ENCODE results near the gene TPD52L1.

The TPD52L1 gene

DNA sequence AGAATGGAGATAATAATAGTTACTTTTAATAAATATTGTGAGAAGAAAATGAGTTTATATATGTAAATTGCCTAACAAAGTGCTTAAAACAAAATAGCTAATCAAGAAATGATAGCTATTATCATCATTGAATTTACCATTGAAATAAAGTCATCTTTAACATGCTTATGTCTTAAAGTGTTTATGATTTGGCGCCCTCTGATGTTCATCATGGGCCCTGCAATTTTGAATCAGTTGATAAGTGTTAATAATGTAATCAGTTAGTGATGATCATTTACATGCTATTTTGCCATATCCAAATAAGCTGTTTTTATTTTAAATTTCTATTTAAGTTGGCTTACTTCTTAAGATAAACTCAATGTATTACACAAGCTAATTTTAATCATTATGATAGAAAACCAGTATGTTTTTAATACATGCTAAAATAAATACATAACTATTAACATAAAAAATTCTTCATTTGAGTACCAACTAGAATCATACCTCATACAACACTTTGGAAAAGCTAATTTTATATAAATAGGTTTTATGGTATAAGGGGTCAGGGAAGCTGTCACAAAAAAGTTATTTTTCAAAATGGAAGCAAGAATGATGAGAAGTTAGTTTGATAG is 39.2 kb upstream of the TPD52L1 start:
- TF ChIP-seq, protein P1, sequence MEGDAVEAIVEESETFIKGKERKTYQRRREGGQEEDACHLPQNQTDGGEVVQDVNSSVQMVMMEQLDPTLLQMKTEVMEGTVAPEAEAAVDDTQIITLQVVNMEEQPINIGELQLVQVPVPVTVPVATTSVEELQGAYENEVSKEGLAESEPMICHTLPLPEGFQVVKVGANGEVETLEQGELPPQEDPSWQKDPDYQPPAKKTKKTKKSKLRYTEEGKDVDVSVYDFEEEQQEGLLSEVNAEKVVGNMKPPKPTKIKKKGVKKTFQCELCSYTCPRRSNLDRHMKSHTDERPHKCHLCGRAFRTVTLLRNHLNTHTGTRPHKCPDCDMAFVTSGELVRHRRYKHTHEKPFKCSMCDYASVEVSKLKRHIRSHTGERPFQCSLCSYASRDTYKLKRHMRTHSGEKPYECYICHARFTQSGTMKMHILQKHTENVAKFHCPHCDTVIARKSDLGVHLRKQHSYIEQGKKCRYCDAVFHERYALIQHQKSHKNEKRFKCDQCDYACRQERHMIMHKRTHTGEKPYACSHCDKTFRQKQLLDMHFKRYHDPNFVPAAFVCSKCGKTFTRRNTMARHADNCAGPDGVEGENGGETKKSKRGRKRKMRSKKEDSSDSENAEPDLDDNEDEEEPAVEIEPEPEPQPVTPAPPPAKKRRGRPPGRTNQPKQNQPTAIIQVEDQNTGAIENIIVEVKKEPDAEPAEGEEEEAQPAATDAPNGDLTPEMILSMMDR (IDR thresholded peaks at IDR 0.05): peak; percentile 94

- TF ChIP-seq, protein P1 (IDR thresholded peaks at IDR 0.05): no peak
Measured at GRCh38 chr6:125116170-125116569, 37.4 kb upstream of the TPD52L1 start.

DNA sequence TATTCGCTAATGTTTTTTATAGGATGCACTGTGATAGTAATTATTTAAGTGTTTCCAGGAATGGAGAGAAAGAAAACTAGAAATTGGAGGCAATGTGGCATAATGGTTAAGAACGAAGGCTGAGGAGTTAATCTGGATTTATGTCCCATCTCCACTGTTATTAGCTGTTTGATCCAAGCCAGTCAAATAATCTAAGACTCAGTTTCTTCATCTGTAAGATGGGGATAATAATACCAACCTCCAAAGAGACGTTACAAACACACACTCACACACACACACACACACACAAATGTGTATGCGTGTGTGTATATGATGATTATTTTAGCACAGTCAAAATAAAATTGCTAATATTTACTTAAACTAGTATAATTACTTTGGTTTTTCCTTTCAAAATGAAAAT is 36.9 kb upstream of the TPD52L1 start:
- TF ChIP-seq, protein P1 (IDR thresholded peaks at IDR 0.05): no peak

DNA sequence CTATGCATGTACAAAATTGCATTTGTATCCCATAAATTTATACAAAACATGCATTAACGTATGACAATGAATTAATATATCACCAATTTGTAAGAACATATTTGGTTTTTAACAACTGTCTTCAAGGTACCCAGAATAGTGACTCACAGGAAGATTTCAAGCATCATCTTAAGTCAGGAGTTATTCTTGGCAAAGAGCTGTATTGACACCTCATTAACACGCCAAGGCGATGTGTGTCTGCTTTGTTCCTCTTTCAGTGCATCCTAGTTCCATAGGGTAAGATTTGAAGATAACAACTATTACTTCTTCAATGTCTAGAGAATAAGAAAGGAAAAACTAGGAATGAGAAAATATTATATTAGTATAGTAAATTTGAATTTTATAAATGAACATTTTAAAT is 35.8 kb upstream of the TPD52L1 start:
- TF ChIP-seq, protein P1 (IDR thresholded peaks at IDR 0.05): no peak

DNA sequence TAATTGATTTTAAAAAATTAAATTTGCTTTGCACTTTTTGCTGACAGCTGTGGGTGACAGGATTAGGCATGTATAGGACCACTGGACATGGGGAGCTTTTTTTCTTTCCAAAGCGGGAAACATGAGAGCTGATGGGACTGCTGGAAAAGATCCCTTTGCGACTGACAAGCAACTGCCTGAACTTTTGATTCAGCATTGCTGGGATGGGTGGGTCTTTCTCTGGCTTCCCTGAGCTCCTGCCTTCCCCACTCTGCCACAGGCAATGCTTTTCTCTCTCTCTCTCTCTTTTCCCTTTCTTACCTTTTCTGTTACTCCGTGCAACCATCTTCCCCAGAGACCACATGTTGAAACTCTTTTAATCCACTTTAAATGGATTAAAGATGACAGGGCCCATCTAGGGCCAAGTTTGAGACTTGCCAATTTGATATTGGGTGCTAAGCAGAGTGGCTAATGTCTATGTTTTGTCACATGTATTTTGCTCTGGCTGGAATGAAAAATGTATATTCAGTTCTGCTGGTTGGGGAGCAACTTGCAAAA is 33.5 kb upstream of the TPD52L1 start:
- TF ChIP-seq, protein P1 (IDR thresholded peaks at IDR 0.05): no peak

- TF ChIP-seq, protein P1 (IDR thresholded peaks at IDR 0.05): no peak
Measured at GRCh38 chr6:125121894-125122293, 31.7 kb upstream of the TPD52L1 start.

GRCh38 chr6:125123051-125123450 is 30.5 kb upstream of the TPD52L1 start:
- TF ChIP-seq, protein P1 (IDR thresholded peaks at IDR 0.05): no peak
